Stimulated activated CD4-positive, alpha-beta T cell treated with anti-CD3 and anti-CD28 coated beads, Interleukin-2, amount 100 ng/mL, for 24 hours (primary cell): ENCODE measurements around the gene COL1A1.

Source experiments
- DNase-seq, 2 donors: peaks; one replicate each; pipeline ENCODE4 v3.0.0-alpha.2; 2020

Gene COL1A1

GRCh38 chr17:50199803-50200456 lies 1.5 kb downstream of the COL1A1 start:
- peak; percentile 64 to 73 for DNase-seq

- no peak for DNase-seq
Measured at GRCh38 chr17:50199211-50199802, 2.1 kb downstream of the COL1A1 start.

- peak; percentile 66 for DNase-seq
Measured at GRCh38 chr17:50198026-50198669, 3.3 kb downstream of the COL1A1 start.

- DNase-seq = no peak
Measured at GRCh38 chr17:50196826-50197225, 4.6 kb downstream of the COL1A1 start.

- no peak for DNase-seq
Measured at GRCh38 chr17:50196036-50196435, 5.4 kb downstream of the COL1A1 start.

- DNase-seq = no peak
Measured at GRCh38 chr17:50194934-50195865, 6.2 kb downstream of the COL1A1 start.

- no peak for DNase-seq
Measured at GRCh38 chr17:50194140-50194933, 7.1 kb downstream of the COL1A1 start.

GRCh38 chr17:50192618-50193291 lies 8.7 kb downstream of the COL1A1 start:
- no peak for DNase-seq

GRCh38 chr17:50192144-50192617 lies 9.2 kb downstream of the COL1A1 start:
- DNase-seq = no peak

GRCh38 chr17:50191359-50192143 lies 9.9 kb downstream of the COL1A1 start:
- no peak for DNase-seq

- no peak for DNase-seq
Measured at GRCh38 chr17:50190603-50191358, 10.7 kb downstream of the COL1A1 start.

GRCh38 chr17:50190293-50190602 lies 11.2 kb downstream of the COL1A1 start:
- DNase-seq = no peak

GRCh38 chr17:50189550-50190292 lies 11.7 kb downstream of the COL1A1 start:
- no peak for DNase-seq

GRCh38 chr17:50188921-50189549 lies 12.4 kb downstream of the COL1A1 start:
- no peak for DNase-seq

GRCh38 chr17:50188531-50188920 lies 12.9 kb downstream of the COL1A1 start:
- DNase-seq = no peak

- no peak for DNase-seq
Measured at GRCh38 chr17:50187751-50188530, 13.5 kb downstream of the COL1A1 start.

- DNase-seq = no peak
Measured at GRCh38 chr17:50187394-50187725, 14.1 kb downstream of the COL1A1 start.

- no peak for DNase-seq
Measured at GRCh38 chr17:50186661-50187393, 14.6 kb downstream of the COL1A1 start.
